HepG2 (cell line): ENCODE results near the gene BRD1. TPM values are rescaled to one million over a fixed set of nuclear protein-coding genes. Genes with fewer than 3 reads are reported as not detected.
A peak's percentile ranks its signal among the peaks of the same experiment; 100 is the strongest.

Experiments used
- ATAC-seq: fragments of 200-7000 bp; cut with Tn5 transposase; 3 replicates; pipeline ENCODE4 v1.9.1; 2020; ENCODE audit warnings: mild to moderate bottlenecking, moderate library complexity
- BruUV-seq: library from RNA; stranded (reverse); fragments of 400-500 nt; replicated peaks from 2 replicates; lab custom pipeline; 2021; lab: Mats Ljungman, UMichigan
- CTCF ChIA-PET: fragments of 300-600 bp; formaldehyde crosslinking; extraction: SDS; loops from one replicate; lab custom pipeline; 2021; ENCODE audit warnings: low total read pairs, inconsistent platforms, low intra/inter-chr PET ratio; lab: Yijun Ruan, JAX
- POLR2A ChIA-PET: fragments of 350-600 bp; sonication (Branson Sonifier 250); formaldehyde crosslinking; loops from one replicate; lab custom pipeline; 2020; ENCODE audit warnings: antibody characterized with exemption, inconsistent platforms; lab: Yijun Ruan, JAX
- DNase-seq: peaks from one replicate; pipeline ENCODE4 v3.0.0-alpha.2; 2015; ENCODE audit warnings: low spot score
- FAIRE-seq: peaks from 3 replicates; lab custom pipeline; 2011; peaks lifted over from hg19 to GRCh38; lab: Jason Lieb, UNC
- H2AFZ ChIP-seq: one replicate; pipeline ENCODE4 v1.6.1; 2011; ENCODE audit warnings: low read length, inconsistent platforms
- H3K27ac ChIP-seq: fragments of 300-600 bp; 3 replicates; pipeline ENCODE4 v1.8.0; 2011; ENCODE audit warnings: mixed run types, mild to moderate bottlenecking, mixed read lengths, low read length, inconsistent platforms; ENCODE audit not compliant: insufficient read depth; ENCODE audit errors: extremely low read length
- H3K27me3 ChIP-seq, 2 experiments: fragments of 200-600 bp in 1 of 2; 2 replicates in 1 of 2; 3 replicates in 1 of 2; pipeline versions ENCODE4 v1.6.0 to v1.8.0; 2011; ENCODE audit warnings: low read length in 2 of 2, mild to moderate bottlenecking in 2 of 2, moderate library complexity in 2 of 2, inconsistent platforms in 1 of 2; ENCODE audit not compliant: insufficient read depth in 2 of 2, control insufficient read depth in 1 of 2
- H3K36me3 ChIP-seq, 2 experiments: fragments of 200-600 bp in 1 of 2; replicated peaks in 1 of 2; 2 replicates in 1 of 2; 3 replicates in 1 of 2; pipeline versions ENCODE4 v1.5.1 to v1.8.0; 2011; ENCODE audit warnings: low read length in 2 of 2, inconsistent platforms in 1 of 2; ENCODE audit not compliant: insufficient read depth in 2 of 2, control insufficient read depth in 1 of 2
- H3K4me1 ChIP-seq: 2 replicates; pipeline ENCODE4 v1.5.1; 2012; ENCODE audit warnings: low read length, inconsistent platforms; ENCODE audit not compliant: insufficient read depth
- H3K4me2 ChIP-seq: 2 replicates; pipeline ENCODE4 v1.6.0; 2011; ENCODE audit warnings: low read depth, low read length, inconsistent platforms
- H3K4me3 ChIP-seq, 3 experiments: fragments of 200-600 bp in 1 of 3; sonication (generic), shearing (Covaris generic) in 1 of 3; replicated peaks in 1 of 3; 2 replicates each; pipeline ENCODE4 v1.5.1; 2011 to 2016; ENCODE audit warnings: low read length in 3 of 3, inconsistent platforms in 2 of 3, low read depth in 2 of 3, mild to moderate bottlenecking in 2 of 3, control low read depth in 1 of 3, mixed read lengths in 1 of 3; ENCODE audit not compliant: insufficient read depth in 1 of 3
- H3K79me2 ChIP-seq: one replicate; pipeline ENCODE4 v1.6.1; 2011; ENCODE audit warnings: low read length, inconsistent platforms; ENCODE audit not compliant: insufficient read depth
- H3K9ac ChIP-seq: 2 replicates; pipeline ENCODE4 v1.6.0; 2011; ENCODE audit warnings: mild to moderate bottlenecking, low read depth, low read length, inconsistent platforms; ENCODE audit not compliant: insufficient read depth
- H3K9me3 ChIP-seq: 2 replicates; pipeline ENCODE4 v1.5.1; 2012; ENCODE audit warnings: mild to moderate bottlenecking, low read length
- H4K20me1 ChIP-seq: 2 replicates; pipeline ENCODE4 v1.6.0; 2011; ENCODE audit warnings: inconsistent platforms, mild to moderate bottlenecking, low read length, moderate library complexity; ENCODE audit not compliant: insufficient read depth
- CBX5 ChIP-seq: sonication (generic); formaldehyde crosslinking; IDR thresholded peaks from 2 replicates; pipeline ENCODE4 v1.4.0; 2020; ENCODE audit warnings: missing genetic modification reagents, borderline replicate concordance
- FOXA3 ChIP-seq: IDR thresholded peaks from 2 replicates; pipeline ENCODE4 v1.6.1; 2016; ENCODE audit warnings: missing genetic modification reagents, missing compliant biosample characterization
- SMC3 ChIP-seq: IDR thresholded peaks from 2 replicates; pipeline ENCODE4 v1.6.1; 2011; ENCODE audit warnings: low read length, improper control_type of control experiment
- SNAPC4 ChIP-seq: sonication (generic); formaldehyde crosslinking; IDR thresholded peaks from 2 replicates; pipeline ENCODE4 v1.4.0; 2020; ENCODE audit warnings: mild to moderate bottlenecking, missing genetic modification reagents
- STAG1 ChIP-seq: sonication (generic); formaldehyde crosslinking; IDR thresholded peaks from 2 replicates; pipeline ENCODE4 v1.4.0; 2020; ENCODE audit warnings: missing genetic modification reagents
- XRCC5 ChIP-seq: fragments of 200-400 bp; formaldehyde crosslinking; optimal IDR thresholded peaks from 2 replicates; pipeline ENCODE3; 2017; ENCODE audit warnings: mild to moderate bottlenecking, low read length
- ZNF225 ChIP-seq: sonication (generic); formaldehyde crosslinking; IDR thresholded peaks from 2 replicates; pipeline ENCODE4 v1.4.0; 2020; ENCODE audit warnings: mild to moderate bottlenecking, missing genetic modification reagents
- ZNF235 ChIP-seq: sonication (generic); formaldehyde crosslinking; IDR thresholded peaks from 2 replicates; pipeline ENCODE4 v1.8.1; 2023; ENCODE audit warnings: mild to moderate bottlenecking, missing genetic modification reagents, borderline replicate concordance
- ZNF280D ChIP-seq: sonication (generic); formaldehyde crosslinking; IDR thresholded peaks from 2 replicates; pipeline ENCODE4 v1.5.1; 2020; ENCODE audit warnings: mild to moderate bottlenecking, missing genetic modification reagents
- ZNF362 ChIP-seq: sonication (generic); formaldehyde crosslinking; IDR thresholded peaks from 2 replicates; pipeline ENCODE4 v1.4.0; 2020; ENCODE audit warnings: missing genetic modification reagents, mild to moderate bottlenecking, borderline replicate concordance
- ZNF569 ChIP-seq: sonication (generic); formaldehyde crosslinking; IDR thresholded peaks from 2 replicates; pipeline ENCODE4 v1.5.0; 2020; ENCODE audit warnings: mild to moderate bottlenecking, missing genetic modification reagents, moderate library complexity, borderline replicate concordance
- ZNF616 ChIP-seq: sonication (generic); formaldehyde crosslinking; IDR thresholded peaks from 2 replicates; pipeline ENCODE4 v1.5.0; 2020; ENCODE audit warnings: low read depth, mild to moderate bottlenecking, missing genetic modification reagents
- ZNF768 ChIP-seq: sonication (generic); formaldehyde crosslinking; IDR thresholded peaks from 2 replicates; pipeline ENCODE4 v1.4.0; 2020; ENCODE audit warnings: missing genetic modification reagents
- WGBS: methylation state at CpG from one replicate; pipeline ENCODE4 v1.1.6; 2017; ENCODE audit warnings: low lambda C conversion rate; 5-methylcytosine and 5-hydroxymethylcytosine counted together
- in situ Hi-C: cut with HindIII; loops from 2 replicates; pipeline ENCODE4 v1.10.0; 2017; ENCODE audit warnings: low pct_unique_long_range_greater_than_20kb; ENCODE audit not compliant: extremely low pct_ligation_motif_present
- intact Hi-C: fragments of 100-400 bp; cut with micrococcal nuclease; formaldehyde crosslinking; loops from one replicate; pipeline ENCODE4 v1.10.0; 2022; ENCODE audit not compliant: unreplicated experiment
- polyA plus RNA-seq, 8 experiments: library from polyadenylated mRNA; depleted of rRNA in 3 of 8; stranded (reverse) in 7 of 8; unstranded in 1 of 8; fragments of >200 nt; fragmentation: Illumina TruSeq in 4 of 8; extraction: Trizol in 4 of 8; gene quantifications; 2 replicates each; pipeline versions ENCODE4 v1.2.1 to v1.2.3, GENCODE V29; 2011 to 2016; ENCODE audit warnings: low read depth in 4 of 8, missing spikeins in 1 of 8, mixed read lengths in 1 of 8; ENCODE audit not compliant: insufficient read depth in 1 of 8
- total RNA-seq, 5 experiments: library from RNA; depleted of rRNA; stranded (reverse); fragments of >200 nt; fragmentation: Illumina TruSeq; extraction: Trizol; gene quantifications; 2 replicates each; pipeline ENCODE4 v1.2.3, GENCODE V29; 2016; ENCODE audit warnings: low read depth in 1 of 5

Gene BRD1
- total and polyA plus RNA-seq, 2 of the 13 experiments (the other 11 are each of a cell fraction or from before 2014, with no cell fraction given) = 5.1 to 12.0 TPM

- no peaks in the 10 kb centered on the region for H3K79me2 ChIP-seq
- H3K9me3 ChIP-seq = peaks cover 7% of the 10 kb centered on the region
- no peak overlapping the region for H3K27ac ChIP-seq
- peaks cover 0 to 3% of the 10 kb centered on the region in 2 experiments; a peak in 3 of 5 replicates for H3K36me3 ChIP-seq
- no peak overlapping the region for H3K4me2 ChIP-seq
- H3K4me3 ChIP-seq = no peak overlapping the region
- WGBS = 4% methylated on average over 3 of the region's 5 CpGs
- DNase-seq (peak; percentile 58), FAIRE-seq (peak; percentile 59), ATAC-seq (peak; percentile 18)
- in situ Hi-C loops (loop anchor here (5.0 kb wide), 2 partner anchors 155 to 265 kb away; no protein-coding TSS in a partner anchor), intact Hi-C loops (loop anchor here (2.0 to 10.0 kb wide), 3 partner anchors 151 to 380 kb away; partner anchors contain the start of genes ALG12 and CRELD2)
- ChIA-PET POLR2A (interaction anchor here (0.6 kb wide), 1 partner anchor 58 kb away, joined by 3 read pairs; no protein-coding TSS in a partner anchor), CTCF (no interaction called here)
- no peaks in the 10 kb centered on the region for H4K20me1 ChIP-seq
- peaks cover 0 to 1% of the 10 kb centered on the region in 2 experiments; a peak in 2 of 5 replicates for H3K27me3 ChIP-seq
- BruUV-seq = no TSS peak
- H3K4me1 ChIP-seq = no peaks in the 10 kb centered on the region
- no peak overlapping the region for H2AFZ ChIP-seq
- H3K9ac ChIP-seq = no peak overlapping the region
- TF ChIP-seq ZNF235 (CRISPR knock-in tag) (no peak), ZNF569 (CRISPR knock-in tag) (no peak), ZNF616 (CRISPR knock-in tag) (no peak), ZNF225 (CRISPR knock-in tag) (peak; percentile 100), ZNF362 (CRISPR knock-in tag) (peak; percentile 67; the same call in 1 of the 2 replicates), SNAPC4 (no peak), ZNF280D (CRISPR knock-in tag) (peak; percentile 49; the same call in 1 of the 2 replicates), ZNF768 (CRISPR knock-in tag) (peak; percentile 41; the same call in 1 of the 2 replicates), SMC3 (peak; percentile 50; the same call in 1 of the 2 replicates), FOXA3 (CRISPR knock-in tag) (0 out of 2 replicates have a peak, but pooled peaks have one; percentile 7), CBX5 (CRISPR knock-in tag) (peak; percentile 64; the same call in 1 of the 2 replicates), XRCC5 (peak; percentile 47), STAG1 (CRISPR knock-in tag) (peak; percentile 94)
Measured at GRCh38 chr22:49767355-49768062, 60.2 kb downstream of the BRD1 start.
